Measurements from ENCODE around the gene DTNA. TPM values are rescaled to one million over a fixed set of nuclear protein-coding genes. Genes with fewer than 3 reads are reported as not detected.
"Not testable (repeated sequence)": the region's sequence is repeated elsewhere in the genome, so short reads cannot be mapped to it uniquely, and the experiment has no call there.

The DTNA gene
- polyA plus RNA-seq, 1 donor from 2014 or later, result 53.9 TPM

DNA sequence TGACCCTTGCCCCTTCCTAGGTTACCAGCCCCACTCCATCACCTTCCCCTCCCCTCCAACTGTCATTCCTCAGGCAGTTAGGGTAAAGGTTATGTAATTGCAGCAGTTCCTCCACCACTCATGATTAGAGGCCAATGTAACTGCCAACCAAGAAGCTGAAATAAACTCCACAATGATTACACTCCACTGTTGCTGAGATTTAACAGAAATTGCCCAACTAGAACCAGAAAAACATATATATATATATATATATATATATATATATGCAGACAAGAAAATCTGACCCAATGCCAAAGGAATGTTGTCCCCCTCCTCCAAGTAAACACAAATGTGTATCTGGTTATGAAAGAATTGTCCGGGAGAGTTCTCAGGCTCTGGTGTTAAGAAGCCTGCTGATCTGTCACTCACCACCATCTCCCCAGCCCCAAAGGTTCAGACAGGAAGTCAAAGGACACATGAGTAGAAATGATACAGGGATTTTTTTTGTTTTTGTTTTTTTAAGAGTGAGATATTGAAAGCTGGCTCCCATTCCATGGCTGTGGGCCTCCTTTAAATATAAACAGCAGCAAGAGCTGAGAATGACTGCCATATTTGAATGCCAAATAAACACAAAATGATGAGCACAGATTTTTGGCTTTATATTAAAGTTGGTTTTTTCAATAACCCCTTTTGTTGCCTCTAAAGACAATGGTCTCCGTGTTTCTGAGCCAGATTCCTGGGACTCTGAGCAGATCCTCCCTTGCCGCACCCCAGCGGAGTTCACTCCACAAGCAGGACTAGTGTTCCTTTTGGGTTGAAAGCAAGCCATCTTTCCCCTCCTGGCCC is 204.0 kb downstream of the DTNA start:
- Histone ChIP-seq H3K36me3 (ENCODE audit: insufficient read depth, low read length) (no peaks in the 10 kb centered on the region), H3K9ac (ENCODE audit: low read length) (no peak overlapping the region), H3K4me2 (ENCODE audit: low read length) (no peak overlapping the region), H3K9me3 (ENCODE audit: low read length) (no peaks in the 10 kb centered on the region), H4K20me1 (ENCODE audit: insufficient read depth) (no peaks in the 10 kb centered on the region), H3K79me2 (replicated peaks; ENCODE audit: insufficient read depth, low read length) (no peaks in the 10 kb centered on the region), H3K9me2 (ENCODE audit: insufficient read depth, low read length) (no peaks in the 10 kb centered on the region), H3F3A (ENCODE audit: insufficient read depth, low read length, poor library complexity, severe bottlenecking) (no peaks in the 10 kb centered on the region), H3K4me3 (ENCODE audit: low read length) (no peak overlapping the region), H3K27me3 (ENCODE audit: insufficient read depth, low read depth, low read length) (no peaks in the 10 kb centered on the region), H2AFZ (ENCODE audit: low read depth, low read length) (no peak overlapping the region), H3K27ac (ENCODE audit: low read length) (no peak overlapping the region)
- TF ChIP-seq SMC3 (conservative IDR thresholded peaks at IDR 0.05; ENCODE audit: poor library complexity) (no peak), RAD21 (conservative IDR thresholded peaks at IDR 0.05) (no peak), MXI1 (conservative IDR thresholded peaks at IDR 0.05; ENCODE audit: poor library complexity, severe bottlenecking) (no peak), POLR2AphosphoS5 (IDR thresholded peaks at IDR 0.05) (no peak), EZH2 (IDR thresholded peaks at IDR 0.05; ENCODE audit: borderline replicate concordance, insufficient read depth, low read length, poor library complexity, severe bottlenecking) (no peak), EP300 (conservative IDR thresholded peaks at IDR 0.05; ENCODE audit: poor library complexity, severe bottlenecking) (no peak), TAF1 (IDR thresholded peaks at IDR 0.05; ENCODE audit: low read depth) (no peak)
- TF ChIP-seq, protein P1, sequence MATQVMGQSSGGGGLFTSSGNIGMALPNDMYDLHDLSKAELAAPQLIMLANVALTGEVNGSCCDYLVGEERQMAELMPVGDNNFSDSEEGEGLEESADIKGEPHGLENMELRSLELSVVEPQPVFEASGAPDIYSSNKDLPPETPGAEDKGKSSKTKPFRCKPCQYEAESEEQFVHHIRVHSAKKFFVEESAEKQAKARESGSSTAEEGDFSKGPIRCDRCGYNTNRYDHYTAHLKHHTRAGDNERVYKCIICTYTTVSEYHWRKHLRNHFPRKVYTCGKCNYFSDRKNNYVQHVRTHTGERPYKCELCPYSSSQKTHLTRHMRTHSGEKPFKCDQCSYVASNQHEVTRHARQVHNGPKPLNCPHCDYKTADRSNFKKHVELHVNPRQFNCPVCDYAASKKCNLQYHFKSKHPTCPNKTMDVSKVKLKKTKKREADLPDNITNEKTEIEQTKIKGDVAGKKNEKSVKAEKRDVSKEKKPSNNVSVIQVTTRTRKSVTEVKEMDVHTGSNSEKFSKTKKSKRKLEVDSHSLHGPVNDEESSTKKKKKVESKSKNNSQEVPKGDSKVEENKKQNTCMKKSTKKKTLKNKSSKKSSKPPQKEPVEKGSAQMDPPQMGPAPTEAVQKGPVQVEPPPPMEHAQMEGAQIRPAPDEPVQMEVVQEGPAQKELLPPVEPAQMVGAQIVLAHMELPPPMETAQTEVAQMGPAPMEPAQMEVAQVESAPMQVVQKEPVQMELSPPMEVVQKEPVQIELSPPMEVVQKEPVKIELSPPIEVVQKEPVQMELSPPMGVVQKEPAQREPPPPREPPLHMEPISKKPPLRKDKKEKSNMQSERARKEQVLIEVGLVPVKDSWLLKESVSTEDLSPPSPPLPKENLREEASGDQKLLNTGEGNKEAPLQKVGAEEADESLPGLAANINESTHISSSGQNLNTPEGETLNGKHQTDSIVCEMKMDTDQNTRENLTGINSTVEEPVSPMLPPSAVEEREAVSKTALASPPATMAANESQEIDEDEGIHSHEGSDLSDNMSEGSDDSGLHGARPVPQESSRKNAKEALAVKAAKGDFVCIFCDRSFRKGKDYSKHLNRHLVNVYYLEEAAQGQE (IDR thresholded peaks at IDR 0.05; ENCODE audit: borderline replicate concordance), result no peak
- TF ChIP-seq, protein P2, sequence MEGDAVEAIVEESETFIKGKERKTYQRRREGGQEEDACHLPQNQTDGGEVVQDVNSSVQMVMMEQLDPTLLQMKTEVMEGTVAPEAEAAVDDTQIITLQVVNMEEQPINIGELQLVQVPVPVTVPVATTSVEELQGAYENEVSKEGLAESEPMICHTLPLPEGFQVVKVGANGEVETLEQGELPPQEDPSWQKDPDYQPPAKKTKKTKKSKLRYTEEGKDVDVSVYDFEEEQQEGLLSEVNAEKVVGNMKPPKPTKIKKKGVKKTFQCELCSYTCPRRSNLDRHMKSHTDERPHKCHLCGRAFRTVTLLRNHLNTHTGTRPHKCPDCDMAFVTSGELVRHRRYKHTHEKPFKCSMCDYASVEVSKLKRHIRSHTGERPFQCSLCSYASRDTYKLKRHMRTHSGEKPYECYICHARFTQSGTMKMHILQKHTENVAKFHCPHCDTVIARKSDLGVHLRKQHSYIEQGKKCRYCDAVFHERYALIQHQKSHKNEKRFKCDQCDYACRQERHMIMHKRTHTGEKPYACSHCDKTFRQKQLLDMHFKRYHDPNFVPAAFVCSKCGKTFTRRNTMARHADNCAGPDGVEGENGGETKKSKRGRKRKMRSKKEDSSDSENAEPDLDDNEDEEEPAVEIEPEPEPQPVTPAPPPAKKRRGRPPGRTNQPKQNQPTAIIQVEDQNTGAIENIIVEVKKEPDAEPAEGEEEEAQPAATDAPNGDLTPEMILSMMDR (IDR thresholded peaks at IDR 0.05; ENCODE audit: poor library complexity, severe bottlenecking), result no peak

DNA sequence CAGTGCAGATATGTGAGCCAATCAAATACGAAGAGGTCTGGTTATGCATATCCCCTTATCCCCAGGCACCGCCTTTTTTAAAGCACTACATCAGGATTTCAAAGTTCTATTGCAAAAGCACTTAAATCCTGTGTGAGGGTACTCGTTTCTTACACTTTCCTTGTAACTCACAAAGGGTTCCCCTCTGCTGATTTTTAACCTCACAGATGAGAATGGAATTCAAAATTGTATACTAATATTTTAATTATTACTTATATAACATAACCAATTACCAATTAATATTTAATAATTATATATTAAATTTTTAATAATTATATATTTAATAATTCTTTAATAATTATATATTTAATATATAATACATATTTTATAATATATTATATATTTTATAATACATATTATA is 204.9 kb downstream of the DTNA start:
- no peaks in the 10 kb centered on the region for H3K9me2 ChIP-seq (ENCODE audit: insufficient read depth, low read length)
- TF ChIP-seq TAF1 (IDR thresholded peaks at IDR 0.05; ENCODE audit: low read depth) (no peak), MXI1 (conservative IDR thresholded peaks at IDR 0.05; ENCODE audit: poor library complexity, severe bottlenecking) (no peak), EZH2 (IDR thresholded peaks at IDR 0.05; ENCODE audit: borderline replicate concordance, insufficient read depth, low read length, poor library complexity, severe bottlenecking) (no peak), SMC3 (conservative IDR thresholded peaks at IDR 0.05; ENCODE audit: poor library complexity) (no peak), RAD21 (conservative IDR thresholded peaks at IDR 0.05) (no peak), EP300 (conservative IDR thresholded peaks at IDR 0.05; ENCODE audit: poor library complexity, severe bottlenecking) (no peak), POLR2AphosphoS5 (IDR thresholded peaks at IDR 0.05) (no peak)
- TF ChIP-seq, protein P1 (IDR thresholded peaks at IDR 0.05; ENCODE audit: borderline replicate concordance), result no peak
- TF ChIP-seq, protein P2 (IDR thresholded peaks at IDR 0.05; ENCODE audit: poor library complexity, severe bottlenecking), result no peak
- no peak overlapping the region for H3K27ac ChIP-seq (ENCODE audit: low read length)
- H3K4me3 ChIP-seq (ENCODE audit: low read length), result no peak overlapping the region
- no peaks in the 10 kb centered on the region for H3K79me2 ChIP-seq (replicated peaks; ENCODE audit: insufficient read depth, low read length)
- H4K20me1 ChIP-seq (ENCODE audit: insufficient read depth), result no peaks in the 10 kb centered on the region
- no peaks in the 10 kb centered on the region for H3K27me3 ChIP-seq (ENCODE audit: insufficient read depth, low read depth, low read length)
- H3K4me2 ChIP-seq (ENCODE audit: low read length), result no peak overlapping the region
- H3F3A ChIP-seq (ENCODE audit: insufficient read depth, low read length, poor library complexity, severe bottlenecking), result no peaks in the 10 kb centered on the region
- no peaks in the 10 kb centered on the region for H3K36me3 ChIP-seq (ENCODE audit: insufficient read depth, low read length)
- no peaks in the 10 kb centered on the region for H3K9me3 ChIP-seq (ENCODE audit: low read length)
- no peak overlapping the region for H2AFZ ChIP-seq (ENCODE audit: low read depth, low read length)
- H3K9ac ChIP-seq (ENCODE audit: low read length), result no peak overlapping the region

DNA sequence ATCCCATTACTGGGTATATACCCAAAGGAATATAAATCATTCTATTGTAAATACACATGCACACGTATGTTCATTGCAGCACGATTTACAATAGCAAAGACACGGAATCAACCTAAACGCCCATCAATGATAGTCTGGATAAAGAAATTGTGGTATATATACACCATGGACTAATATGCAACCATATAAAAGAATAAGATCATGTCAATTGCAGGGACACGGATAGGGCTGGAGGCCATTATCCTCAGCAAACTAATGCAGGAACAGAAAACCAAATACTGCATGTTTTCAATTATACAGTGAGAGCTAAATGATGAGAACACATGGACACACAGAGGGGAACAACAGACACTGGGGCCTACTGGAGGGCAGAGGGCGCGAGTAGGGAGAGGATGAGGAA is 206.4 kb downstream of the DTNA start:
- H3K9me3 ChIP-seq (ENCODE audit: low read length); H3K9ac ChIP-seq (ENCODE audit: low read length); H3K79me2 ChIP-seq (replicated peaks; ENCODE audit: insufficient read depth, low read length); H3F3A ChIP-seq (ENCODE audit: insufficient read depth, low read length, poor library complexity, severe bottlenecking); H2AFZ ChIP-seq (ENCODE audit: low read depth, low read length); H3K27ac ChIP-seq (ENCODE audit: low read length); H3K9me2 ChIP-seq (ENCODE audit: insufficient read depth, low read length); H4K20me1 ChIP-seq (ENCODE audit: insufficient read depth); H3K27me3 ChIP-seq (ENCODE audit: insufficient read depth, low read depth, low read length); H3K4me3 ChIP-seq (ENCODE audit: low read length); H3K4me2 ChIP-seq (ENCODE audit: low read length); H3K36me3 ChIP-seq (ENCODE audit: insufficient read depth, low read length): not testable (repeated sequence)
